Hepatocyte (in vitro differentiated cells): ENCODE results near the gene TMEM167A. TPM values are rescaled to one million over a fixed set of nuclear protein-coding genes. Genes with fewer than 3 reads are reported as not detected.
A peak's percentile ranks its signal among the peaks of the same experiment; 100 is the strongest.

Experiments used
- DNase-seq: peaks from one replicate; pipeline ENCODE4 v3.0.0-alpha.2; 2016; ENCODE audit warnings: low spot score
- H2AFZ ChIP-seq: fragments of 200-600 bp; sonication (generic); 2 replicates; pipeline ENCODE4 v1.6.0; 2016; ENCODE audit warnings: antibody characterized with exemption, mild to moderate bottlenecking
- H3K27ac ChIP-seq: fragments of 200-600 bp; sonication (generic); 2 replicates; pipeline ENCODE4 v1.5.1; 2016; ENCODE audit warnings: mild to moderate bottlenecking
- H3K27me3 ChIP-seq: fragments of 200-600 bp; sonication (generic); 2 replicates; pipeline ENCODE4 v1.6.1; 2016
- H3K36me3 ChIP-seq: fragments of 200-600 bp; sonication (generic); replicated peaks from 2 replicates; pipeline ENCODE4 v1.5.1; 2016; ENCODE audit warnings: low read depth; ENCODE audit not compliant: insufficient read depth
- H3K4me1 ChIP-seq: fragments of 200-600 bp; sonication (generic); 2 replicates; pipeline ENCODE4 v1.5.1; 2016; ENCODE audit warnings: mild to moderate bottlenecking, moderate library complexity; ENCODE audit not compliant: insufficient read depth
- H3K4me2 ChIP-seq: fragments of 200-600 bp; sonication (generic); 2 replicates; pipeline ENCODE4 v1.6.0; 2016
- H3K4me3 ChIP-seq: fragments of 200-600 bp; sonication (generic); 2 replicates; pipeline ENCODE4 v1.5.1; 2016; ENCODE audit warnings: mild to moderate bottlenecking
- H3K79me2 ChIP-seq: fragments of 200-600 bp; sonication (generic); 2 replicates; pipeline ENCODE4 v1.6.0; 2017; ENCODE audit warnings: mild to moderate bottlenecking
- H3K9me2 ChIP-seq: fragments of 200-600 bp; sonication (generic); replicated peaks from 2 replicates; pipeline ENCODE4 v1.6.0; 2017; ENCODE audit warnings: mild to moderate bottlenecking; ENCODE audit not compliant: insufficient read depth
- H3K9me3 ChIP-seq: fragments of 200-600 bp; sonication (generic); 2 replicates; pipeline ENCODE4 v1.5.1; 2016; ENCODE audit warnings: low read depth, mild to moderate bottlenecking
- H4K20me1 ChIP-seq: fragments of 200-600 bp; sonication (generic); 2 replicates; pipeline ENCODE4 v1.6.0; 2016; ENCODE audit warnings: mild to moderate bottlenecking; ENCODE audit not compliant: insufficient read depth, poor library complexity, severe bottlenecking
- CTCF ChIP-seq: fragments of 200-600 bp; sonication (generic); IDR thresholded peaks from 2 replicates; pipeline ENCODE4 v1.5.1; 2016; ENCODE audit warnings: antibody characterized with exemption, mild to moderate bottlenecking; ENCODE audit not compliant: poor library complexity
- EZH2 ChIP-seq: fragments of 200-600 bp; sonication (generic); IDR thresholded peaks from 2 replicates; pipeline ENCODE4 v1.6.1; 2016; ENCODE audit warnings: antibody characterized with exemption, mild to moderate bottlenecking, borderline replicate concordance
- EZH2phosphoT487 ChIP-seq: fragments of 200-600 bp; sonication (generic); IDR thresholded peaks from one replicate; pipeline ENCODE4 v1.6.1; 2018; ENCODE audit warnings: antibody characterized with exemption, mild to moderate bottlenecking, low read depth, moderate library complexity; ENCODE audit not compliant: unreplicated experiment, severe bottlenecking
- WGBS: methylation state at CpG from one replicate; pipeline ENCODE4 v1.1.6; 2016; ENCODE audit warnings: low lambda C conversion rate; ENCODE audit errors: missing lambda C conversion rate; 5-methylcytosine and 5-hydroxymethylcytosine counted together
- polyA plus RNA-seq: library from polyadenylated mRNA; unstranded; fragments of >200 nt; fragmentation: Nextera tagmentation; extraction: Ambion mirVana; gene quantifications from 2 replicates; pipeline ENCODE4 v1.2.1, GENCODE V29; 2016
- total RNA-seq: library from RNA; depleted of rRNA; stranded (reverse); fragments of >200 nt; gene quantifications from 2 replicates; pipeline ENCODE4 v1.2.3, GENCODE V29; 2014

The TMEM167A gene
- total RNA-seq (130 and 174 TPM in 2 replicates), polyA plus RNA-seq (137 and 140 TPM in 2 replicates)

GRCh38 chr5:83076742-83077661, at the start of gene TMEM167A, which contains the start of gene XRCC4:
Gene TMEM167A, minus strand, starts transcription at chr5:83077394. Its CDS starts 71 bp downstream, at chr5:83077323.
Gene XRCC4, plus strand, starts transcription at chr5:83077547. Its CDS starts 27,373 bp downstream, at chr5:83104920.
- Histone ChIP-seq H2AFZ (peak within 1 kb of the TSS; percentile 65), H3K27ac (peak within 1 kb of the TSS; percentile 88)

GRCh38 chr5:83126501-83126900, 49.3 kb upstream of the TMEM167A start:
- H3K9me3 ChIP-seq, result no peaks in the 10 kb centered on the region
- H3K36me3 ChIP-seq, result no peaks in the 10 kb centered on the region
- no peak for TF ChIP-seq EZH2
- TF ChIP-seq EZH2phosphoT487, result no peak
- TF ChIP-seq CTCF, result no peak
- H3K4me1 ChIP-seq, result no peaks in the 10 kb centered on the region
- H3K27me3 ChIP-seq, result no peaks in the 10 kb centered on the region
- H3K79me2 ChIP-seq, result no peaks in the 10 kb centered on the region
- H2AFZ ChIP-seq, result no peak overlapping the region
- H3K9me2 ChIP-seq, result no peaks in the 10 kb centered on the region
- WGBS, result 79% methylated on average over 2 of the region's 2 CpGs
- no peak overlapping the region for H3K4me2 ChIP-seq
- H3K4me3 ChIP-seq, result no peak overlapping the region
- no peaks in the 10 kb centered on the region for H4K20me1 ChIP-seq
- no peak overlapping the region for H3K27ac ChIP-seq
- no peak for DNase-seq

More at GRCh38 chr5:83076742-83077661, at the start of gene TMEM167A, which contains the start of gene XRCC4:
- TF ChIP-seq CTCF (no peak), EZH2 (no peak), EZH2phosphoT487 (no peak)
- Histone ChIP-seq H4K20me1 (peaks cover 13% of the 10 kb centered on the region), H3K9me2 (no peaks in the 10 kb centered on the region), H3K4me2 (peak within 1 kb of the TSS; percentile 81), H3K9me3 (no peaks in the 10 kb centered on the region), H3K4me3 (peak within 1 kb of the TSS; percentile 34), H3K4me1 (peaks cover 15% of the 10 kb centered on the region), H3K27me3 (no peaks in the 10 kb centered on the region), H3K36me3 (no peaks in the 10 kb centered on the region), H3K79me2 (peaks cover 66% of the 10 kb centered on the region)
- WGBS, result under 1% methylated on average over 44 of the region's 44 CpGs
- peak; percentile 98 for DNase-seq

GRCh38 chr5:83125560-83125959, 48.4 kb upstream of the TMEM167A start:
- H3K9me3 ChIP-seq, result no peaks in the 10 kb centered on the region
- no peaks in the 10 kb centered on the region for H3K4me1 ChIP-seq
- H3K79me2 ChIP-seq, result no peaks in the 10 kb centered on the region
- H3K9me2 ChIP-seq, result no peaks in the 10 kb centered on the region
- no peak overlapping the region for H2AFZ ChIP-seq
- no peak for TF ChIP-seq CTCF
- no peak for TF ChIP-seq EZH2
- no peak for TF ChIP-seq EZH2phosphoT487
- 83% methylated on average over 7 of the region's 7 CpGs for WGBS
- no peak overlapping the region for H3K27ac ChIP-seq
- H3K4me3 ChIP-seq, result no peak overlapping the region
- no peak for DNase-seq
- no peaks in the 10 kb centered on the region for H3K27me3 ChIP-seq
- no peaks in the 10 kb centered on the region for H4K20me1 ChIP-seq
- no peak overlapping the region for H3K4me2 ChIP-seq
- no peaks in the 10 kb centered on the region for H3K36me3 ChIP-seq
